Muscle layer of colon (tissue), 2 donors: Measurements from ENCODE around the gene PAX3.

Source experiments
- H3K27ac ChIP-seq: one replicate; pipeline ENCODE4 v1.7.0; 2013; ENCODE audit warnings: low read depth, mild to moderate bottlenecking, low read length, moderate library complexity
- H3K27me3 ChIP-seq, 2 donors: one replicate each; pipeline ENCODE4 v1.7.0; 2013; ENCODE audit warnings: low read length in 2 of 2, mild to moderate bottlenecking in 2 of 2; ENCODE audit not compliant: insufficient read depth in 2 of 2, control insufficient read depth in 1 of 2
- H3K36me3 ChIP-seq: one replicate; pipeline ENCODE4 v1.7.0; 2013; ENCODE audit warnings: mild to moderate bottlenecking, low read length; ENCODE audit not compliant: insufficient read depth
- H3K4me1 ChIP-seq: one replicate; pipeline ENCODE4 v1.7.0; 2013; ENCODE audit warnings: mild to moderate bottlenecking, low read length; ENCODE audit not compliant: insufficient read depth
- H3K4me3 ChIP-seq, 2 donors: one replicate each; pipeline ENCODE4 v1.7.0; 2013; ENCODE audit warnings: low read length in 2 of 2, low read depth in 1 of 2, mild to moderate bottlenecking in 1 of 2, moderate library complexity in 1 of 2
- H3K9ac ChIP-seq: one replicate; pipeline ENCODE4 v1.7.0; 2013; ENCODE audit warnings: low read length
- H3K9me3 ChIP-seq: one replicate; pipeline ENCODE4 v1.7.0; 2013; ENCODE audit warnings: mild to moderate bottlenecking, low read length
- donor health status: abdominal sarcoma.
- donor health status: Adenocarcinoma of cecum.

The PAX3 gene

DNA sequence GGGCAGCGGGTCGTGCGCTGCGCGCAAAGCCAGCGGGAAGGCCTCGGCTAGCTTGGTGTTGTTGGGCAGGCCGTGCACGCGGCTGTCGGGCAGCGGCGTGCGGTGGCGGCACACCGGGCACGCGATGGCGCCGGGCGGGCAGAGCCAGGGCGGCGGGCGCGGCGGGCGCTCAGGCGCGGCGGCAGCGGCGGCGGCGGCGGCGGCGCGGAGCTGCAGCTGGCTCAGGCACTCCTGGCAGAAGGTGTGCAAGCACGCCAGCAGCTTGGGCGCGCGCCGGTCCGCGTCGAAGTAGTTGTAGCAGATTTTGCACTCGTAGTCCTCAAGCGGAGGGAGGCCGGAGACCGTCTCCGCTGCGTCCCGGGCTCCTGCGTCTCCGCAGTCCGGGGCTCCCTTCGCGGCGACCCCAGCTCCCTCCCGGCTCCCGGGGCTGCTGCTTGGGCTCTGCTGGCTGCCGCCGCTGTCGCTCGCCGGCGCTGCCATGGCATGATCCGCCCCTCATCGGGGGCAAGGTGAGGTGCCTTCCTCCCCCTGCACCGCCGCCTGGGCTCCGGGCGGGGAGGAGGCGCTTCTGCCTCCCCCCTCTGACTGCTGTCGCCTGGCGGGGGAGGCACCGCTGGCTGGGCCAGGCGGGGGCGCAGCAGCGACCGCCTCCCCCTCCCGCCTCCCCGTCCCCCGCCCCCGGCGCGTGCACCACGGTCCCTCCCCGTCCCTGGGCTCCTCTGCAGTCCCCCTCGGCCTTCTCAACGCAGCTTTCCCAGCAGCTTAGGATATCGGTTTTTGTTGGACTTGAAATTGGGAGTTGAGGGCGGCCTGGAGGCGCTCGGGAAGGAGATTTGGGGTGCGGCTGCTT lies 21.0 kb upstream of the PAX3 start:
- no peak overlapping the region for H3K9ac ChIP-seq
- peaks cover 0 to 5% of the 10 kb centered on the region in 2 donors for H3K27me3 ChIP-seq

DNA sequence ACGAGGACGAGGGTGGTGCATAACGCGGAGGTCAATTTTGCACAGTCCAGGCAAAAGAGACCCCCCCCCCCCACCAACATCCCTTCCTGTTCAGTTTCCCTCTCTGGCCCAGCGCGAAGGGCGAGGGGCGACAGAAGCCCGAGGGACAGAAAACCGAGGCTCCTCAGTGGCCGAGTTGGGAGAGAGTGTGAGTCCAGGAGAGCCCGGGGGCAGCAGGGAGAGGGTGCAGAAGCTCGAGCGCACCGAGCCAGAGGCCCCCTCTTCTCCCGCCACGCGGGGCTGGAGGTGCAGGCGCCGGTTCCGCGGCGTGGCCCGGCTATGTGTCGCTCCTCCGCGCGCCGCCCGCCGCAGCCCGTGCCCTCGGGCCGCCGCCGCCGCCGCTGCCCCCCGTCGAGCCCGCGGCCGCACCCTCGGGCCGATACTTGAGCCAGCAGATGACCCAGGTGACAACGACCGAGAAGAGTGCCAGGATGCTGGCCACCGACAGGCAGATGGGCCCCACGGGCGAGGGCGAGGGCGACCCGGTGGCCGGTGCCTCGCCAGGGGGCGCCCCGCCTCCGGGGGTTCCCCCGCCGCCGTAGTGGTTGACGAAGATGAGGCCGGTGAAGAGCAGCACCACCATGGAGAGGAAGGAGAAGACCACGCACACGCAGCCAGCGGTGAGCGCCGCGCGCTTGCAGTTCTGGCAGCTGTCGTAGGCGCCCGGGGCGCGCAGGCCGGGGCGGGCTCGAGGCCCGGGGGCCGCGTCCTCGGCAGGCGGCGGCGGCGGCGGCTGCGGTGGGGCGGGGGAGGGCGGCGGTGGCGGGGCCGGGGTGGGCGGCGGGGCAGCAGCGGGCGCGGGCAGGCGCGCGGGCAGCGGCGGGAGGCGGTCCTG lies 20.2 kb upstream of the PAX3 start:
- Histone ChIP-seq H3K9me3 (no peaks in the 10 kb centered on the region), H3K9ac (no peak overlapping the region), H3K4me1 (peaks cover 9% of the 10 kb centered on the region), H3K27ac (peak overlapping the region; percentile 16), H3K4me3 (peak overlapping the region; percentile 53 to 80), H3K27me3 (peaks cover 0 to 5% of the 10 kb centered on the region in 2 donors), H3K36me3 (no peaks in the 10 kb centered on the region)

More for the DNA sequence above, 21.0 kb upstream of the PAX3 start:
- Histone ChIP-seq H3K9me3 (no peaks in the 10 kb centered on the region), H3K4me3 (peak overlapping the region; percentile 57 to 70), H3K36me3 (no peaks in the 10 kb centered on the region), H3K4me1 (peaks cover 9% of the 10 kb centered on the region), H3K27ac (peak overlapping the region; percentile 66)

GRCh38 chr2:222318026-222318711 lies 19.4 kb upstream of the PAX3 start:
- no peaks in the 10 kb centered on the region for H3K36me3 ChIP-seq
- H3K27me3 ChIP-seq = peaks cover 6 to 7% of the 10 kb centered on the region in 2 donors
- H3K27ac ChIP-seq = no peak overlapping the region
- peaks cover 9% of the 10 kb centered on the region for H3K4me1 ChIP-seq
- H3K9me3 ChIP-seq = no peaks in the 10 kb centered on the region
- no peak overlapping the region for H3K9ac ChIP-seq
- H3K4me3 ChIP-seq = peak overlapping the region; percentile 28 to 80

DNA sequence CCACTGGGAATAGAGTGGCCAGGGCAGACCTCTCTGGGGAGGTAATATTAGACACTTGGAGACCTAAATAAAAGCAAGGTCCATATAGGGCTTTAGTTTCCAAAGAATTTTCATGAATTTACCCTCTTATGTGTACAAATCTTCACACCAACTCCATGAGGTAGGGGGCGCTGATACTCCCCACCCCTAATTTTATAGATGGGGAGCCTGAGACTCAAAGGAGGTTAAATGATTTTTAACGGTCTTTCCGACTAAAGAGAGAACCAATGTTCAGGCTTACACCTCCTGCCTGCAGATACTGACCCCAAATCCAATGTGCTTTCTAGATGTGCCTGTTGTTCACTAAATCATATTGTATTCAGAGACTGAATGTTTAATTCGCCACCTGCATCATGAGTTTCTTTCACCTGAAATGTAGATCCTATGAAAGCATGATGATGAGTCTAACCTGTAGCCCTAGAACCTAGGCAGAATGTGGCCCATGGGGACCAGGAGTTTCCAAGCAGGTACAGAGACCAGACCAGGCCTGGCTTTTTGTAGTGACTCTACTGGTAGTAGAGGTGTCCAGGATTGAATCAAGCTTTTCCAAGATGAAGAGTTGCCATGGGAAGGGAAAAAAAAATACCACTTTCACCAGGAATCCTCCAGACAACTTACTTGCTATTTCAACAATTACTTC lies 16.8 kb upstream of the PAX3 start:
- Histone ChIP-seq H3K9ac (no peak overlapping the region), H3K36me3 (no peaks in the 10 kb centered on the region), H3K27me3 (peaks cover 31 to 32% of the 10 kb centered on the region in 2 donors), H3K4me3 (no peak overlapping the region), H3K27ac (no peak overlapping the region), H3K4me1 (peaks cover 4% of the 10 kb centered on the region), H3K9me3 (peaks cover 4% of the 10 kb centered on the region)

GRCh38 chr2:222313816-222314215 lies 15.0 kb upstream of the PAX3 start:
- peaks cover 4% of the 10 kb centered on the region for H3K9me3 ChIP-seq
- H3K4me1 ChIP-seq = peaks cover 4% of the 10 kb centered on the region
- no peak overlapping the region for H3K27ac ChIP-seq
- H3K27me3 ChIP-seq = peaks cover 46 to 49% of the 10 kb centered on the region in 2 donors
- H3K4me3 ChIP-seq = no peak overlapping the region
- no peaks in the 10 kb centered on the region for H3K36me3 ChIP-seq
- H3K9ac ChIP-seq = no peak overlapping the region

- H3K9me3 ChIP-seq = peaks cover 4% of the 10 kb centered on the region
- H3K4me1 ChIP-seq = peaks cover 3% of the 10 kb centered on the region
- H3K4me3 ChIP-seq = no peak overlapping the region
- H3K36me3 ChIP-seq = no peaks in the 10 kb centered on the region
- peaks cover 62 to 66% of the 10 kb centered on the region in 2 donors for H3K27me3 ChIP-seq
- no peak overlapping the region for H3K27ac ChIP-seq
- H3K9ac ChIP-seq = no peak overlapping the region
Measured at GRCh38 chr2:222311978-222312738, 13.4 kb upstream of the PAX3 start.

- Histone ChIP-seq H3K9me3 (peaks cover 4% of the 10 kb centered on the region), H3K36me3 (no peaks in the 10 kb centered on the region), H3K9ac (no peak overlapping the region), H3K4me1 (peaks cover 10% of the 10 kb centered on the region), H3K27me3 (peaks cover 69 to 73% of the 10 kb centered on the region in 2 donors), H3K4me3 (no peak overlapping the region), H3K27ac (no peak overlapping the region)
Measured at GRCh38 chr2:222311319-222311977, 12.7 kb upstream of the PAX3 start.

GRCh38 chr2:222310747-222311318 lies 12.0 kb upstream of the PAX3 start:
- Histone ChIP-seq H3K4me3 (no peak overlapping the region), H3K27me3 (peaks cover 75 to 79% of the 10 kb centered on the region in 2 donors), H3K27ac (no peak overlapping the region), H3K9ac (no peak overlapping the region), H3K9me3 (peaks cover 4% of the 10 kb centered on the region), H3K36me3 (no peaks in the 10 kb centered on the region), H3K4me1 (peaks cover 14% of the 10 kb centered on the region)

DNA sequence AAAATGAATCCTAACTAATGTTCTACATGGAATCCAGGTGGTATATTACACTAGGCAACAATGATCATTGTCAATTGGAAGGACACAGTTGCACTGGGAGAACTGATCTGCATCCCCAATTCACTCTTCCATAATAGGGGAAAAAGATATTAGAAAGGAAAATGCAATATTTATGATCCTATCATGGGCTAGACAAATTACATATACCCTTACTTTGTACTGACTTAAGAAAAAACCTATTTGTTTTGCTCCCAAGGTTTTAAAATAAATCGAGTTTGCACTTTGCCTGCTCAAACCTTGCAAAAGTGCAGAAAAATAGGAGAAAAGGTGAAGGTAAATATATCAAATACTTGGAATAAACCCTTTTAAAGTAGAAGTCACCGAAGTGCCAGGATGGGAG lies 11.0 kb upstream of the PAX3 start:
- Histone ChIP-seq H3K36me3 (no peaks in the 10 kb centered on the region), H3K4me3 (no peak overlapping the region), H3K9ac (no peak overlapping the region), H3K4me1 (peaks cover 22% of the 10 kb centered on the region), H3K27ac (no peak overlapping the region), H3K27me3 (peaks cover 86 to 90% of the 10 kb centered on the region in 2 donors), H3K9me3 (peaks cover 4% of the 10 kb centered on the region)

- Histone ChIP-seq H3K4me3 (no peak overlapping the region), H3K9me3 (peaks cover 4% of the 10 kb centered on the region), H3K4me1 (peaks cover 22% of the 10 kb centered on the region), H3K27me3 (peaks cover 90 to 94% of the 10 kb centered on the region in 2 donors), H3K27ac (no peak overlapping the region), H3K9ac (no peak overlapping the region), H3K36me3 (no peaks in the 10 kb centered on the region)
Measured at GRCh38 chr2:222309361-222309760, 10.6 kb upstream of the PAX3 start.
